Tibial nerve (tissue), 4 donors: ENCODE measurements around the gene OR7A17.

ENCODE experiments used
- EP300 ChIP-seq, 2 donors: sonication (generic); formaldehyde crosslinking; IDR thresholded peaks; one replicate each; pipeline ENCODE4 v1.6.1; 2017; ENCODE audit warnings: antibody characterized with exemption in 2 of 2, mild to moderate bottlenecking in 1 of 2
- POLR2A ChIP-seq, 2 donors: fragments of 450-650 bp; IDR thresholded peaks; one replicate each; pipeline ENCODE4 v1.6.1; 2017; ENCODE audit warnings: antibody characterized with exemption in 2 of 2, mild to moderate bottlenecking in 2 of 2, moderate library complexity in 2 of 2
- TF ChIP-seq, protein P1 (sequence below), 5 experiments: fragments of 200-600 bp in 3 of 5; fragments of 450-650 bp in 2 of 5; sonication (generic) in 3 of 5; IDR thresholded peaks; one replicate each; pipeline ENCODE4 v1.5.1; 2016 to 2019; ENCODE audit warnings: antibody characterized with exemption in 5 of 5, mild to moderate bottlenecking in 3 of 5, moderate library complexity in 2 of 5

DNA sequence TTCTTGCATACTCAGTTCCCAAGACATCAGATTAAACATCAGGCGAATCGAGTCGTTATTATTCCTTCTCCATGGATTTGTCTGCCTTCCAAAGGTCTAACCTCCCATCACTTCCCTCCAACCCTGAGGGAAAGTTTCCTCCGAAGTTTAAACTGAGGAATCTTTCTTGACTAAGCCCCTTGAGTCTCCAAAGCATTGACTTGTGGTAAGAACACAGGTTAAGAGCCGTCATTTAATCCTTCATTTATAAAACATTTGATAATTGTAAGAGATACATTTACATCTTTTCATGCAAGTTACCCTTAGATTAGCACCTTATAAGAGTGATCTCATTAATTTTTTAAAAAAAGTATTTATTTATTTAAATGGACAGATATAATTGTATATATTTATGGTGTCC, 37.1 kb downstream of the OR7A17 start, which contains the start of gene OR7A10:
- TF ChIP-seq POLR2A (IDR thresholded peaks at IDR 0.05) (no peak), EP300 (IDR thresholded peaks at IDR 0.05) (no peak)
- TF ChIP-seq, protein P1, sequence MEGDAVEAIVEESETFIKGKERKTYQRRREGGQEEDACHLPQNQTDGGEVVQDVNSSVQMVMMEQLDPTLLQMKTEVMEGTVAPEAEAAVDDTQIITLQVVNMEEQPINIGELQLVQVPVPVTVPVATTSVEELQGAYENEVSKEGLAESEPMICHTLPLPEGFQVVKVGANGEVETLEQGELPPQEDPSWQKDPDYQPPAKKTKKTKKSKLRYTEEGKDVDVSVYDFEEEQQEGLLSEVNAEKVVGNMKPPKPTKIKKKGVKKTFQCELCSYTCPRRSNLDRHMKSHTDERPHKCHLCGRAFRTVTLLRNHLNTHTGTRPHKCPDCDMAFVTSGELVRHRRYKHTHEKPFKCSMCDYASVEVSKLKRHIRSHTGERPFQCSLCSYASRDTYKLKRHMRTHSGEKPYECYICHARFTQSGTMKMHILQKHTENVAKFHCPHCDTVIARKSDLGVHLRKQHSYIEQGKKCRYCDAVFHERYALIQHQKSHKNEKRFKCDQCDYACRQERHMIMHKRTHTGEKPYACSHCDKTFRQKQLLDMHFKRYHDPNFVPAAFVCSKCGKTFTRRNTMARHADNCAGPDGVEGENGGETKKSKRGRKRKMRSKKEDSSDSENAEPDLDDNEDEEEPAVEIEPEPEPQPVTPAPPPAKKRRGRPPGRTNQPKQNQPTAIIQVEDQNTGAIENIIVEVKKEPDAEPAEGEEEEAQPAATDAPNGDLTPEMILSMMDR (IDR thresholded peaks at IDR 0.05) = no peak
